OCI-LY3 (cell line): ENCODE results near the gene MGMT.

Experiments used
- EZH2phosphoT487 ChIP-seq: fragments of 200-600 bp; shearing (Covaris generic); IDR thresholded peaks from 2 replicates; pipeline ENCODE4 v1.6.1; 2018; ENCODE audit warnings: antibody characterized with exemption, mixed run types, low read depth
- TF ChIP-seq, protein P1 (sequence below): fragments of 200-600, 300-600 bp; sonication (generic); IDR thresholded peaks from 2 replicates; pipeline ENCODE4 v1.5.1; 2014; ENCODE audit warnings: antibody characterized with exemption, low read length, low read depth

DNA sequence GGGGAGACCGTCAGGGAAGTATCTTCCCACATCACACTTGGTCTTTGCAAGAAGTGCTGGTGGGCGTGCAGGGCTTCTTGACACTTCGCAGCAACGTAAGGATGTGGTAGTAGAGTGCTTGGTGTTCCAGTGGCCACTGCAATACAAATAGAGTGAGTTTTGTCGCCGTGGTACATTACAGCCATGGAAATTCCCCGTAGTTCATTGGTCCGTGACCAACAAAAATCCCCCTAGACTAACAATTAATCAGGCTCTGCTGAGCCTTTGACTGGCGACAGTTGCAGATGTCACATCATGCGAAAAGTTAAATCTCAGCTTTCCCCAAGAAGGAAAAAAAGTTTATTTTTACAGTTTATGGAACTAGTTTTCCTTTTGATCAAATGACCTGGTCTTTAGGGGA is 134.7 kb downstream of the MGMT start:
- TF ChIP-seq, protein P1, sequence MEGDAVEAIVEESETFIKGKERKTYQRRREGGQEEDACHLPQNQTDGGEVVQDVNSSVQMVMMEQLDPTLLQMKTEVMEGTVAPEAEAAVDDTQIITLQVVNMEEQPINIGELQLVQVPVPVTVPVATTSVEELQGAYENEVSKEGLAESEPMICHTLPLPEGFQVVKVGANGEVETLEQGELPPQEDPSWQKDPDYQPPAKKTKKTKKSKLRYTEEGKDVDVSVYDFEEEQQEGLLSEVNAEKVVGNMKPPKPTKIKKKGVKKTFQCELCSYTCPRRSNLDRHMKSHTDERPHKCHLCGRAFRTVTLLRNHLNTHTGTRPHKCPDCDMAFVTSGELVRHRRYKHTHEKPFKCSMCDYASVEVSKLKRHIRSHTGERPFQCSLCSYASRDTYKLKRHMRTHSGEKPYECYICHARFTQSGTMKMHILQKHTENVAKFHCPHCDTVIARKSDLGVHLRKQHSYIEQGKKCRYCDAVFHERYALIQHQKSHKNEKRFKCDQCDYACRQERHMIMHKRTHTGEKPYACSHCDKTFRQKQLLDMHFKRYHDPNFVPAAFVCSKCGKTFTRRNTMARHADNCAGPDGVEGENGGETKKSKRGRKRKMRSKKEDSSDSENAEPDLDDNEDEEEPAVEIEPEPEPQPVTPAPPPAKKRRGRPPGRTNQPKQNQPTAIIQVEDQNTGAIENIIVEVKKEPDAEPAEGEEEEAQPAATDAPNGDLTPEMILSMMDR = no peak
- TF ChIP-seq EZH2phosphoT487 = no peak
